Measurements from ENCODE around the gene OR5B21.

GRCh38 chr11:58531865-58532341 is 24.0 kb upstream of the OR5B21 start:
- no peak for TF ChIP-seq CTCF (IDR thresholded peaks at IDR 0.05 in 8 of 11, conservative IDR thresholded peaks at IDR 0.05 in 3 of 11)
- no peak for TF ChIP-seq POLR2A (IDR thresholded peaks at IDR 0.05)
